HL-60 (cell line): ENCODE results near the gene ATP5PO.

ENCODE experiments used
- TF ChIP-seq, protein P1 (sequence below): IDR thresholded peaks from one replicate; pipeline ENCODE4 v1.5.1; 2011; ENCODE audit warnings: low read length, control low read depth, inconsistent platforms; ENCODE audit not compliant: insufficient read depth
- TF ChIP-seq, protein P2 (sequence below): IDR thresholded peaks from 2 replicates; pipeline ENCODE4 v1.6.1; 2012; ENCODE audit warnings: low read depth; ENCODE audit not compliant: insufficient replicate concordance

DNA sequence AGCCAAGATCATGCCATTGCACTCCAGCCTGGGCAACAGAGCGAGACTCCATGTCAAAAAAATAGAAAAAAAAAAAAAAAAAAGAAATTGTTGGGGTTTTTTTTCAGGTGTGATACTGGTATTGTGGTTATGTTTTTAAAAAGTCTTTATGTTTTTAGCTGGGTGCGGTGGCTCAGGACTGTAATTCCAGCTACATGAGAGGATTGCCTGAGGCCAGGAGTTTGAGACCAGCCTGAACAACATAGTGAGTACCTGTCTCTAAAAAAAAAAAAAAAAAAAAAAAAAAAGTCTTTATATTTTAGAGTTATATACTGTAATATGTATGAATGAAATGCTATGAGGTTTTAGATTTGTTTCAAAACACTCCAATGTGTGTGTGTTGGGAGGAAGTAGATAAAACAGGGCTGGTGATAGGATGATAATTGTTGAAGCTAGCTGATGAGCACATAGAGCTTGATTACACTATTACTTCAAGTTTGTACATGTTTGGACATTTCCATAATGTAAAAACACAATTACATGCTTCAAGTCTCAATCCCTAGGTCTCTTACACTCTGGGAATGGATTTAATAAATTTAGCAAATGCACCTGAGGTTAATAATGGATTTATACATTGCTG, 30.2 kb upstream of the ATP5PO start:
- TF ChIP-seq, protein P1, sequence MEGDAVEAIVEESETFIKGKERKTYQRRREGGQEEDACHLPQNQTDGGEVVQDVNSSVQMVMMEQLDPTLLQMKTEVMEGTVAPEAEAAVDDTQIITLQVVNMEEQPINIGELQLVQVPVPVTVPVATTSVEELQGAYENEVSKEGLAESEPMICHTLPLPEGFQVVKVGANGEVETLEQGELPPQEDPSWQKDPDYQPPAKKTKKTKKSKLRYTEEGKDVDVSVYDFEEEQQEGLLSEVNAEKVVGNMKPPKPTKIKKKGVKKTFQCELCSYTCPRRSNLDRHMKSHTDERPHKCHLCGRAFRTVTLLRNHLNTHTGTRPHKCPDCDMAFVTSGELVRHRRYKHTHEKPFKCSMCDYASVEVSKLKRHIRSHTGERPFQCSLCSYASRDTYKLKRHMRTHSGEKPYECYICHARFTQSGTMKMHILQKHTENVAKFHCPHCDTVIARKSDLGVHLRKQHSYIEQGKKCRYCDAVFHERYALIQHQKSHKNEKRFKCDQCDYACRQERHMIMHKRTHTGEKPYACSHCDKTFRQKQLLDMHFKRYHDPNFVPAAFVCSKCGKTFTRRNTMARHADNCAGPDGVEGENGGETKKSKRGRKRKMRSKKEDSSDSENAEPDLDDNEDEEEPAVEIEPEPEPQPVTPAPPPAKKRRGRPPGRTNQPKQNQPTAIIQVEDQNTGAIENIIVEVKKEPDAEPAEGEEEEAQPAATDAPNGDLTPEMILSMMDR: no peak
- TF ChIP-seq, protein P2, sequence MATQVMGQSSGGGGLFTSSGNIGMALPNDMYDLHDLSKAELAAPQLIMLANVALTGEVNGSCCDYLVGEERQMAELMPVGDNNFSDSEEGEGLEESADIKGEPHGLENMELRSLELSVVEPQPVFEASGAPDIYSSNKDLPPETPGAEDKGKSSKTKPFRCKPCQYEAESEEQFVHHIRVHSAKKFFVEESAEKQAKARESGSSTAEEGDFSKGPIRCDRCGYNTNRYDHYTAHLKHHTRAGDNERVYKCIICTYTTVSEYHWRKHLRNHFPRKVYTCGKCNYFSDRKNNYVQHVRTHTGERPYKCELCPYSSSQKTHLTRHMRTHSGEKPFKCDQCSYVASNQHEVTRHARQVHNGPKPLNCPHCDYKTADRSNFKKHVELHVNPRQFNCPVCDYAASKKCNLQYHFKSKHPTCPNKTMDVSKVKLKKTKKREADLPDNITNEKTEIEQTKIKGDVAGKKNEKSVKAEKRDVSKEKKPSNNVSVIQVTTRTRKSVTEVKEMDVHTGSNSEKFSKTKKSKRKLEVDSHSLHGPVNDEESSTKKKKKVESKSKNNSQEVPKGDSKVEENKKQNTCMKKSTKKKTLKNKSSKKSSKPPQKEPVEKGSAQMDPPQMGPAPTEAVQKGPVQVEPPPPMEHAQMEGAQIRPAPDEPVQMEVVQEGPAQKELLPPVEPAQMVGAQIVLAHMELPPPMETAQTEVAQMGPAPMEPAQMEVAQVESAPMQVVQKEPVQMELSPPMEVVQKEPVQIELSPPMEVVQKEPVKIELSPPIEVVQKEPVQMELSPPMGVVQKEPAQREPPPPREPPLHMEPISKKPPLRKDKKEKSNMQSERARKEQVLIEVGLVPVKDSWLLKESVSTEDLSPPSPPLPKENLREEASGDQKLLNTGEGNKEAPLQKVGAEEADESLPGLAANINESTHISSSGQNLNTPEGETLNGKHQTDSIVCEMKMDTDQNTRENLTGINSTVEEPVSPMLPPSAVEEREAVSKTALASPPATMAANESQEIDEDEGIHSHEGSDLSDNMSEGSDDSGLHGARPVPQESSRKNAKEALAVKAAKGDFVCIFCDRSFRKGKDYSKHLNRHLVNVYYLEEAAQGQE: no peak
